HG03139 (cell line): ENCODE data around the gene PTGS1.
"Not testable (repeated sequence)": the region's sequence is repeated elsewhere in the genome, so short reads cannot be mapped to it uniquely, and the experiment has no call there.

Source experiments
- ATAC-seq: cut with Tn5 transposase; IDR thresholded peaks from one replicate; pipeline ENCODE4 v1.9.1; 2021; ENCODE audit not compliant: unreplicated experiment

Gene PTGS1

GRCh38 chr9:122370869-122371755 lies at the start of gene PTGS1:
PTGS1 (plus strand) TSS chr9:122371024; CDS start chr9:122371085, 61 bp downstream.
- peak; percentile 64 for ATAC-seq

GRCh38 chr9:122322553-122322952 lies 48.3 kb upstream of the PTGS1 start:
- ATAC-seq: no peak

GRCh38 chr9:122324665-122325064 lies 46.2 kb upstream of the PTGS1 start:
- not testable (repeated sequence) for ATAC-seq

GRCh38 chr9:122325124-122325523 lies 45.7 kb upstream of the PTGS1 start:
- no peak for ATAC-seq

- ATAC-seq: no peak
Observed at GRCh38 chr9:122327175-122327574, 43.6 kb upstream of the PTGS1 start.

GRCh38 chr9:122329597-122329996 lies 41.2 kb upstream of the PTGS1 start:
- no peak for ATAC-seq

GRCh38 chr9:122330466-122330865 lies 40.4 kb upstream of the PTGS1 start:
- ATAC-seq: not testable (repeated sequence)

GRCh38 chr9:122331523-122331927 lies 39.3 kb upstream of the PTGS1 start:
- ATAC-seq: no peak

GRCh38 chr9:122332083-122332482 lies 38.7 kb upstream of the PTGS1 start:
- no peak for ATAC-seq

GRCh38 chr9:122332644-122333043 lies 38.2 kb upstream of the PTGS1 start:
- ATAC-seq: no peak

- no peak for ATAC-seq
Observed at GRCh38 chr9:122333169-122333808, 37.5 kb upstream of the PTGS1 start.

GRCh38 chr9:122334916-122335315 lies 35.9 kb upstream of the PTGS1 start:
- ATAC-seq: no peak

GRCh38 chr9:122336189-122336588 lies 34.6 kb upstream of the PTGS1 start:
- no peak for ATAC-seq

- ATAC-seq: no peak
Observed at GRCh38 chr9:122336866-122337555, 33.8 kb upstream of the PTGS1 start.

- no peak for ATAC-seq
Observed at GRCh38 chr9:122337556-122337929, 33.3 kb upstream of the PTGS1 start.

- ATAC-seq: no peak
Observed at GRCh38 chr9:122338536-122338935, 32.3 kb upstream of the PTGS1 start.

GRCh38 chr9:122338994-122339393 lies 31.8 kb upstream of the PTGS1 start:
- no peak for ATAC-seq

GRCh38 chr9:122339579-122339978 lies 31.2 kb upstream of the PTGS1 start:
- no peak for ATAC-seq

GRCh38 chr9:122340161-122340560 lies 30.7 kb upstream of the PTGS1 start:
- ATAC-seq: no peak

- no peak for ATAC-seq
Observed at GRCh38 chr9:122342323-122343050, 28.3 kb upstream of the PTGS1 start.
